CD1c-positive myeloid dendritic cell (primary cell): ENCODE data around the gene LMBR1.

Experiments used
- DNase-seq: peaks from one replicate; pipeline ENCODE4 v3.0.0-alpha.2; 2016; ENCODE audit errors: extremely low spot score

LMBR1 gene

GRCh38 chr7:156795415-156795814, 97.6 kb downstream of the LMBR1 start:
- no peak for DNase-seq

- no peak for DNase-seq
Measured at GRCh38 chr7:156793334-156793733, 99.6 kb downstream of the LMBR1 start.

GRCh38 chr7:156792611-156793010, 100.4 kb downstream of the LMBR1 start:
- DNase-seq, result no peak

GRCh38 chr7:156791241-156791640, 101.7 kb downstream of the LMBR1 start:
- no peak for DNase-seq

GRCh38 chr7:156790264-156790663, 102.7 kb downstream of the LMBR1 start:
- no peak for DNase-seq

GRCh38 chr7:156785998-156786543, 106.9 kb downstream of the LMBR1 start:
- no peak for DNase-seq

GRCh38 chr7:156783864-156784263, 109.1 kb downstream of the LMBR1 start:
- no peak for DNase-seq

- no peak for DNase-seq
Measured at GRCh38 chr7:156781972-156782371, 111.0 kb downstream of the LMBR1 start.

GRCh38 chr7:156780724-156781455, 112.1 kb downstream of the LMBR1 start:
- DNase-seq, result peak; percentile 50

- no peak for DNase-seq
Measured at GRCh38 chr7:156778668-156779067, 114.3 kb downstream of the LMBR1 start.

- no peak for DNase-seq
Measured at GRCh38 chr7:156778201-156778600, 114.8 kb downstream of the LMBR1 start.

GRCh38 chr7:156777364-156778069, 115.5 kb downstream of the LMBR1 start:
- no peak for DNase-seq

GRCh38 chr7:156776527-156776926, 116.5 kb downstream of the LMBR1 start:
- no peak for DNase-seq

GRCh38 chr7:156773966-156774365, 119.0 kb downstream of the LMBR1 start:
- DNase-seq, result no peak

GRCh38 chr7:156772725-156773124, 120.3 kb downstream of the LMBR1 start:
- DNase-seq, result no peak

- DNase-seq, result no peak
Measured at GRCh38 chr7:156768698-156769472, 124.1 kb downstream of the LMBR1 start.

GRCh38 chr7:156766666-156767065, 126.3 kb downstream of the LMBR1 start:
- no peak for DNase-seq

GRCh38 chr7:156765901-156766656, 126.9 kb downstream of the LMBR1 start:
- no peak for DNase-seq

- DNase-seq, result no peak
Measured at GRCh38 chr7:156764766-156765165, 128.2 kb downstream of the LMBR1 start.

- DNase-seq, result no peak
Measured at GRCh38 chr7:156764016-156764669, 128.8 kb downstream of the LMBR1 start.

- DNase-seq, result no peak
Measured at GRCh38 chr7:156759579-156760202, 133.3 kb downstream of the LMBR1 start.
